Adrenal gland (tissue), 12 donors: Measurements from ENCODE around the gene ASAH2. TPM values are rescaled to one million over a fixed set of nuclear protein-coding genes. Genes with fewer than 3 reads are reported as not detected.
"Not testable (repeated sequence)": the region's sequence is repeated elsewhere in the genome, so short reads cannot be mapped to it uniquely, and the experiment has no call there.

Source experiments
- DNase-seq, 7 donors: peaks; one replicate each; pipeline ENCODE4 v3.0.0-alpha.2; 2019 to 2020
- H3K27ac ChIP-seq, 5 donors: fragments of 200-600 bp; sonication (generic) in 4 of 5; 1 replicate in 3 of 5; 2 replicates in 2 of 5; pipeline versions ENCODE4 v1.5.1 to v1.8.0; 2016 to 2020; ENCODE audit warnings: mild to moderate bottlenecking in 1 of 5
- H3K27me3 ChIP-seq: fragments of 200-600 bp; 2 replicates; pipeline ENCODE4 v1.8.0; 2021
- H3K36me3 ChIP-seq, 2 donors: fragments of 200-600 bp; replicated peaks in 1 of 2; 1 replicate in 1 of 2; 2 replicates in 1 of 2; pipeline versions ENCODE4 v1.5.1 to v1.8.0; 2018 to 2022
- H3K4me1 ChIP-seq, 2 donors: fragments of 200-600 bp; replicated peaks in 1 of 2; 1 replicate in 1 of 2; 2 replicates in 1 of 2; pipeline versions ENCODE4 v1.5.1 to v1.8.0; 2018 to 2021
- H3K4me3 ChIP-seq, 4 donors: fragments of 200-600 bp; sonication (generic) in 3 of 4; one replicate each; pipeline ENCODE4 v1.5.1; 2016 to 2018
- H3K9me3 ChIP-seq, 3 donors: fragments of 200-600 bp; sonication (generic) in 1 of 3; replicated peaks in 1 of 3; 1 replicate in 2 of 3; 2 replicates in 1 of 3; pipeline versions ENCODE4 v1.5.1 to v1.8.0; 2016 to 2021
- CTCF ChIP-seq, 6 experiments: fragments of 450-650 bp in 4 of 6; fragments of 200-600 bp in 2 of 6; sonication (generic) in 1 of 6; IDR thresholded peaks; 1 replicate in 5 of 6; 2 replicates in 1 of 6; pipeline versions ENCODE4 v1.5.1 to v1.8.0; 2016 to 2021; ENCODE audit warnings: antibody characterized with exemption in 6 of 6, mild to moderate bottlenecking in 2 of 6, moderate library complexity in 1 of 6
- POLR2A ChIP-seq, 2 donors: fragments of 450-650 bp; IDR thresholded peaks; one replicate each; pipeline ENCODE4 v1.6.1; 2017; ENCODE audit warnings: antibody characterized with exemption in 2 of 2, mild to moderate bottlenecking in 2 of 2, moderate library complexity in 1 of 2
- WGBS, 4 donors: extraction: QIAGEN DNeasy Blood & Tissue Kit in 2 of 4; methylation state at CpG; one replicate each; pipeline versions ENCODE4 v1.1.5 to v1.1.7; 2013 to 2017; 5-methylcytosine and 5-hydroxymethylcytosine counted together
- intact Hi-C, 2 donors: fragments of 100-400 bp; cut with DNase I; formaldehyde crosslinking; loops; one replicate each; pipeline versions ENCODE4 v1.14.1 to v1.15.0; 2022 to 2023
- polyA plus RNA-seq, 3 donors: library from polyadenylated mRNA; stranded (reverse); fragments of 200-250 nt in 2 of 3; fragments of 350-450 nt in 1 of 3; fragmentation: Illumina TruSeq in 1 of 3; extraction: RNeasy Lipid Tissue Mini Kit (QIAGEN cat#74804) in 1 of 3; gene quantifications; one replicate each; pipeline ENCODE4 v1.2.3, GENCODE V29; 2013 to 2014
- total RNA-seq, 9 donors: library from RNA; depleted of rRNA in 4 of 9; stranded (reverse); fragments of >200 nt in 4 of 9; fragments of 120-200 nt in 1 of 9; fragmentation: NEBNext Ultra II Directional in 1 of 9; extraction: Animal tissue kit (Norgen Biotek cat#: 25700) in 1 of 9; gene quantifications; one replicate each; pipeline versions ENCODE4 v1.1.0 to v1.2.4, GENCODE V29; 2013 to 2023
- donor health status: healthy with polysubstance abuse.
- donor health status: Bipolar disorder and iron deficiency.
- donor health status: DM: yes; HTN: yes; CAD: no.
- donor health status: DM: no; HTN: no; CAD: no.
- donor health status: DM: no; HTN: no; CAD: no.
- donor health status: DM: yes; HTN: yes; CAD: no.

ASAH2 gene
- total and polyA plus RNA-seq, 12 donors, result 0.13 to 8.7 (median 1.4) TPM

- intact Hi-C loops, result no loop called here
- no peaks in the 10 kb centered on the region for H3K9me3 ChIP-seq
- WGBS, 4 donors, result 30 to 50% (median 45%) methylated on average over 3 of the region's 3 CpGs
These were observed 3.3 kb downstream of the ASAH2 start for GRCh38 chr10:50248062-50248461.

GRCh38 chr10:50244201-50244600, 7.1 kb downstream of the ASAH2 start:
- no peak for DNase-seq
- no peaks in the 10 kb centered on the region for H3K4me1 ChIP-seq
- no peak for TF ChIP-seq CTCF (IDR thresholded peaks at IDR 0.05)
- TF ChIP-seq POLR2A (IDR thresholded peaks at IDR 0.05), result no peak
- H3K36me3 ChIP-seq, result no peaks in the 10 kb centered on the region
- no peak overlapping the region for H3K27ac ChIP-seq
- no peaks in the 10 kb centered on the region for H3K9me3 ChIP-seq
- intact Hi-C loops, result no loop called here
- H3K27me3 ChIP-seq, result peaks cover 7% of the 10 kb centered on the region
- H3K4me3 ChIP-seq, result no peak overlapping the region

More at GRCh38 chr10:50248062-50248461, 3.3 kb downstream of the ASAH2 start:
- Histone ChIP-seq H3K4me1 (no peaks in the 10 kb centered on the region), H3K4me3 (no peak overlapping the region), H3K36me3 (no peaks in the 10 kb centered on the region), H3K27me3 (peaks cover 5% of the 10 kb centered on the region), H3K27ac (no peak overlapping the region)
- TF ChIP-seq CTCF (IDR thresholded peaks at IDR 0.05) (no peak), POLR2A (IDR thresholded peaks at IDR 0.05) (no peak)
- DNase-seq, result no peak

GRCh38 chr10:50242777-50243176, 8.5 kb downstream of the ASAH2 start:
- WGBS, 4 donors, result 88 to 95% (median 93%) methylated on average over 4 of the region's 4 CpGs
- no peak overlapping the region for H3K4me3 ChIP-seq
- no peak for TF ChIP-seq CTCF (IDR thresholded peaks at IDR 0.05)
- TF ChIP-seq POLR2A (IDR thresholded peaks at IDR 0.05), result no peak

GRCh38 chr10:50241478-50241877, 9.8 kb downstream of the ASAH2 start:
- H3K27ac ChIP-seq, H3K36me3 ChIP-seq, H3K4me3 ChIP-seq, H3K9me3 ChIP-seq, intact Hi-C loops, H3K4me1 ChIP-seq, DNase-seq: not testable (repeated sequence)
- peaks cover 13% of the 10 kb centered on the region for H3K27me3 ChIP-seq
- 86 to 96% (median 88%) methylated on average over 1 of the region's 1 CpG for WGBS, 4 donors

More at GRCh38 chr10:50242777-50243176, 8.5 kb downstream of the ASAH2 start:
- H3K27ac ChIP-seq, result no peak overlapping the region
- intact Hi-C loops, result no loop called here
- no peaks in the 10 kb centered on the region for H3K4me1 ChIP-seq
- H3K27me3 ChIP-seq, result peaks cover 11% of the 10 kb centered on the region
- H3K36me3 ChIP-seq, result no peaks in the 10 kb centered on the region
- DNase-seq, result no peak
- no peaks in the 10 kb centered on the region for H3K9me3 ChIP-seq

GRCh38 chr10:50234486-50234885, 16.8 kb downstream of the ASAH2 start:
- intact Hi-C loops, result no loop called here
- Histone ChIP-seq H3K27me3 (peaks cover 13% of the 10 kb centered on the region), H3K4me3 (peak overlapping the region in 1 of 4 donors; percentile 35), H3K27ac (no peak overlapping the region), H3K9me3 (no peaks in the 10 kb centered on the region), H3K36me3 (no peaks in the 10 kb centered on the region), H3K4me1 (no peaks in the 10 kb centered on the region)
- no peak for DNase-seq
- 25 to 49% (median 39%) methylated on average over 4 of the region's 4 CpGs for WGBS, 4 donors
- TF ChIP-seq POLR2A (IDR thresholded peaks at IDR 0.05), result no peak
- no peak for TF ChIP-seq CTCF (IDR thresholded peaks at IDR 0.05)
